ENCODE results near the gene ITGB5.
"Not testable (repeated sequence)": the region's sequence is repeated elsewhere in the genome, so short reads cannot be mapped to it uniquely, and the experiment has no call there.

ITGB5 gene

GRCh38 chr3:124761935-124762660, 125.1 kb downstream of the ITGB5 start:
- TF ChIP-seq CTCF (IDR thresholded peaks at IDR 0.05), result no peak
- Histone ChIP-seq H3K4me3 (no peak overlapping the region), H3K27ac (peak overlapping the region; percentile 62 to 77)
- DNase-seq (ENCODE audit: low spot score), result no peak

DNA sequence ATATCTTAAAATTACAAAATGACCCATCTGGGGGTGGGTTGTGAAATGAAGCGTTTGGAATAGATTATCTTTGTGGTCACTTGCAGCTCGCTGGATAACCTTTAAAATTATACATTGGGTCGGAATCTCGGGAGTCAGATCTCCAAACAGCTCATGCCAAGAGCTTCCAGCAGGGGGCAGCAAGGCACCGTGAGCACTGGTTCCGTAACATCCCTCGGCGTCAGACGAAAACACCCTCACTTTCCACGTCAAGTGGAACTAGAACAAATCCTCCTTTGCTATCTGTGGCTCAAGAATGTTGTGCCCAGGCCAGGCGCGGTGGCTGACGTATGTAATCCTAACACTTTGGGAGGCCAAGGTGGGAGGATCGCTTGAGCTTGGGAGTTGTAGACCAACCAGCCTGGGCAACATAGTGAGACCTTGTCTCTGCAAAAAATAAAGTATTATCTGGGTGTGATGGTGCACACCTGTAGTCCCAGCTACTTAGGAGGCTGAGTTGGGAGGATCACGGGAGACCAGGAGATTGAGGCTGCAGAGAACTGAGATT, 125.8 kb downstream of the ITGB5 start:
- peak overlapping the region; percentile 62 to 70 for H3K27ac ChIP-seq
- no peak overlapping the region for H3K4me3 ChIP-seq
- peak; percentile 97 for TF ChIP-seq CTCF (IDR thresholded peaks at IDR 0.05)
- DNase-seq (ENCODE audit: low spot score), result peak; percentile 96

DNA sequence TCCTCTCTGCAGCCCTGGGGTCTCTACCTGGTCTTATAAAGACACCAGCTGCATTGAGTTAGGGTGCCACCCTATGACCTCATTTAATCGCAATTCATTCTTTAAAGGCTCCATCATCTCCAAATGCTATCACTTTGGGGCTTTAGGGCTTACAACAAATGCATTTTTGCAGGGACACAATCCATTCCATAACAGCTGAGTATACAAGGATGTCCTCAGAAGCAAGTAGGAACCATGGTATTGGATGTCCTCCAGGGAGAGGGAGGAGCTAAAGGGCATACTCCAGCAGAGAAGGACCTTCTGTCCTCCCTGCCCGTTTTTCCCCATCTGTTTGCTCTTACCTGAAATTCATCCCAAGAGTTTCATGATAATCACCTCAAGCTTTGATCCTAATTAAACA, 126.6 kb downstream of the ITGB5 start:
- no peak for DNase-seq (ENCODE audit: low spot score)
- H3K27ac ChIP-seq, result peak overlapping the region; percentile 2 to 62
- H3K4me3 ChIP-seq, result no peak overlapping the region
- no peak for TF ChIP-seq CTCF (IDR thresholded peaks at IDR 0.05)

DNA sequence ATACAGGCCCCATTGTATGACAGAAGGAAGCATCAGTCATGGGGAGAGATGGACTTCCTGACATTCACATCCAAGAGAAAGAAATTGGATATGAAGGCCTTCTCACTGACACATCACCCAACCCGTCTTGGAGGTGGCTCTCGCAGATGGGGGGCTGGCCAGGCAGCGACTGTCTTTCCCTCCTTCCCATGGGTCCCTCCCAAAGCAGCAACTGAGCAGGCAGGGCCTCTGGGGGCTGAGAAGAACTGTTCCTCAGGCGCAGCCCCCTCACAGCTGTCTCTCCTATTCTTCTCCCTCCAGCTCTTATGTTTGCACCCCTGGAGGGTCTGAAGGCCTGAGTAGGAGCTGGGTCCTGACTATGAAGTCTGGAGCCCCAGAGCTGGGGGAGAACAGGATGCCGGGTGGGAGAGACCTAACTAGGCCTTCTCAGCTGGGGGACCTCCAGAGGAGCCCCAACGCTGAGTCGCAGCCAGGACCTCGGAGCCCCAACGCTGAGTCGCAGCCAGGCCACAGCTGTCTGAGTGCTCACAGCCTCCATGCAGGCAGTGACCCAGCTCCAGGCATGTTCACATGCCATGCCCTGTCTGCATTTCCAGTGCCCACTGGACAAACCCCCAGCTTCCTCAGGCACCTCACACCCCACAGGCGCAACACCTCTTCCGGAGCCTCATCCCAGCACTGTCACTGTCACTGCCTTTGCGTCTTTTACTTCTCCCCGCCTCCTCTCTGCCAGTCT, 127.3 kb downstream of the ITGB5 start:
- no peak for DNase-seq (ENCODE audit: low spot score)
- Histone ChIP-seq H3K27ac (no peak overlapping the region), H3K4me3 (no peak overlapping the region)
- no peak for TF ChIP-seq CTCF (IDR thresholded peaks at IDR 0.05)

DNA sequence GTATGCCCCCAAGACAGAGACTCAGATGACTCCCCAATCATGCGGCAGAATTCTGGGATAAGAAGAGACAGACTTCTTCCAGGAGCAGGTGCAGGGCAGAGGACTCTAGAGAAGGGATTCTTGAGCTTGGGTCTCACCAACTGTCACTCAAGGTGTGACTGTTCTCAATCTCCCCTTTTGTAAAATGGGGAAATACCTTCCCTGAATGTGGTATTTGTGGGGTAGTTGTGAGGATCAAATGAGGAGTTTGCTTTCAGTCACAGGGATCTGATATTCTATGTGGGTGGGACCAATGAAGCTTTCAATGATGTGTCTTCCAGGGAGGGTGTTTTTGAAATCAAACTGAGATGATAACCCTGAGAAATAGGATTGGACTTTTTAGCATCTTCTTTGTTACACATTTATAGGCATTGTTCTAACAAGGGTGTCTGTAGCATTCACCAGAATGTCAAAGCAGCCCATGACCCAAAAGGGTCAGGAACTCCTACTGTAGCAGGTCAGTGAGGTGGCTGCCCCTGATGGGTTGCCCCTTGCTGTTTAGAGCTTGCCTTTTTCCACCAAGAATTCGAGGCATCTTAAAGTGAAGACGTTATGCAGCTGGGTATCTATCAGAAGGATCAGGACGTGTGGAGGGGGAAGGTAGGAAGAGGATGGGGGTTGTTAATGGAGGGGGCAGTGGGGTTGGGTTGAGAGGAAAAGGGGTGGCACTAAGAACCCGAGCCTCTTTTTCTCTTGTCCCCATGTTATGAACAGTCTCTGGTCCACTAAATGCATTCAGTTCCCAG, 128.1 kb downstream of the ITGB5 start:
- no peak for DNase-seq (ENCODE audit: low spot score)
- Histone ChIP-seq H3K27ac (no peak overlapping the region), H3K4me3 (no peak overlapping the region)
- no peak for TF ChIP-seq CTCF (IDR thresholded peaks at IDR 0.05)

GRCh38 chr3:124757926-124758325, 129.2 kb downstream of the ITGB5 start:
- not testable (repeated sequence) for H3K27ac ChIP-seq; DNase-seq (ENCODE audit: low spot score)

DNA sequence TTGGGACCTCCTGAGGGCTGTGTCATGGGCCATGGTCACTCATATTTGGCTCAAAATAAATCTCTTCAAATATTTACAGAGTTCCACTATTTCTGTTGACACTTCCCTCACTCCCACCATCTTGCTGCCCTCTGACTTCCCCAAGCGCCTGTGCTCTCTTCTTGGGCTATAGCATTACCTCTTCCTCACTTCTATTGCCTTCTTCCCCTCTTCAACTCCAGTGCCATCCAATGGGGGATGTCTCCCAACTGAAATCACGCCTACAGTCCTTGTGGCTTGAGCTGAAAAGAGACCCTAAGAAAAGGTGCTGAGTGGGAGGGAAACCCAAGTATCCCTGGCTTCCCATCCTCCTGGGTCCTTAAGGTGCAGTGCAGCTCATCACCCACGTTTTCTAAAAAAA, 135.1 kb downstream of the ITGB5 start:
- no peak overlapping the region for H3K27ac ChIP-seq
- no peak for DNase-seq (ENCODE audit: low spot score)
- no peak overlapping the region for H3K4me3 ChIP-seq
- TF ChIP-seq CTCF (IDR thresholded peaks at IDR 0.05), result no peak

More at GRCh38 chr3:124757926-124758325, 129.2 kb downstream of the ITGB5 start:
- H3K4me3 ChIP-seq, result not testable (repeated sequence)

Measured in coronary artery (tissue), 2 donors.